HG02885 (cell line): Measurements from ENCODE around the gene ALPK1.

ENCODE experiments used
- ATAC-seq: cut with Tn5 transposase; IDR thresholded peaks from one replicate; pipeline ENCODE4 v1.9.1; 2021; ENCODE audit warnings: mild to moderate bottlenecking; ENCODE audit not compliant: unreplicated experiment, poor library complexity

ALPK1 gene

GRCh38 chr4:112361181-112361791 lies 64.1 kb downstream of the ALPK1 start:
- no peak for ATAC-seq

- no peak for ATAC-seq
These were observed 73.3 kb downstream of the ALPK1 start for GRCh38 chr4:112370466-112370865.

GRCh38 chr4:112371361-112371760 lies 74.2 kb downstream of the ALPK1 start:
- ATAC-seq: no peak

- no peak for ATAC-seq
These were observed 77.7 kb downstream of the ALPK1 start for GRCh38 chr4:112374850-112375249.

GRCh38 chr4:112377171-112377570 lies 80.0 kb downstream of the ALPK1 start:
- no peak for ATAC-seq

- ATAC-seq: no peak
These were observed 80.5 kb downstream of the ALPK1 start for GRCh38 chr4:112377594-112378242.

- ATAC-seq: no peak
These were observed 81.1 kb downstream of the ALPK1 start for GRCh38 chr4:112378243-112378620.

GRCh38 chr4:112378858-112379257 lies 81.7 kb downstream of the ALPK1 start:
- ATAC-seq: no peak

GRCh38 chr4:112379306-112379705 lies 82.1 kb downstream of the ALPK1 start:
- no peak for ATAC-seq

- no peak for ATAC-seq
These were observed 85.0 kb downstream of the ALPK1 start for GRCh38 chr4:112381996-112382692.

GRCh38 chr4:112386071-112386470 lies 88.9 kb downstream of the ALPK1 start:
- ATAC-seq: no peak

GRCh38 chr4:112402098-112402497 lies 104.9 kb downstream of the ALPK1 start:
- ATAC-seq: no peak

- no peak for ATAC-seq
These were observed 106.2 kb downstream of the ALPK1 start for GRCh38 chr4:112403101-112403945.

GRCh38 chr4:112410364-112410763 lies 113.2 kb downstream of the ALPK1 start:
- ATAC-seq: no peak

- no peak for ATAC-seq
These were observed 113.6 kb downstream of the ALPK1 start for GRCh38 chr4:112410804-112411203.

GRCh38 chr4:112411781-112412550 lies 114.8 kb downstream of the ALPK1 start:
- ATAC-seq: no peak

GRCh38 chr4:112416464-112416863 lies 119.3 kb downstream of the ALPK1 start:
- ATAC-seq: no peak

- ATAC-seq: no peak
These were observed 120.9 kb downstream of the ALPK1 start for GRCh38 chr4:112418092-112418491.

- ATAC-seq: no peak
These were observed 124.7 kb downstream of the ALPK1 start for GRCh38 chr4:112421911-112422310.

- no peak for ATAC-seq
These were observed 125.5 kb downstream of the ALPK1 start for GRCh38 chr4:112422644-112423043.
